Activated CD4-positive, alpha-beta T cell treated with anti-CD3 and anti-CD28 coated beads, Interleukin-10, Interleukin-2, amounts not matched to agents 100 ng/mL and 50 ng/mL, durations not matched to agents 16 hours and 8 hours (primary cell): Measurements from ENCODE around the gene TENT4A.
"Not testable (repeated sequence)": the region's sequence is repeated elsewhere in the genome, so short reads cannot be mapped to it uniquely, and the experiment has no call there.

Experiments used
- DNase-seq: peaks from one replicate; pipeline ENCODE4 v3.0.0-alpha.2; 2020

TENT4A gene

GRCh38 chr5:6713274-6714225, at the start of gene TENT4A:
Gene TENT4A, plus strand, starts transcription at chr5:6713432. Its CDS starts 552 bp downstream, at chr5:6713984.
- DNase-seq, result peak; percentile 23

- DNase-seq, result no peak
Observed at GRCh38 chr5:6666762-6667161, 46.5 kb upstream of the TENT4A start.

GRCh38 chr5:6667648-6668047, 45.6 kb upstream of the TENT4A start:
- no peak for DNase-seq

GRCh38 chr5:6668717-6669116, 44.5 kb upstream of the TENT4A start:
- DNase-seq, result not testable (repeated sequence)

GRCh38 chr5:6673031-6673430, 40.2 kb upstream of the TENT4A start:
- no peak for DNase-seq

- DNase-seq, result no peak
Observed at GRCh38 chr5:6673963-6674362, 39.3 kb upstream of the TENT4A start.

- no peak for DNase-seq
Observed at GRCh38 chr5:6674421-6674820, 38.8 kb upstream of the TENT4A start.

- DNase-seq, result no peak
Observed at GRCh38 chr5:6674886-6675285, 38.3 kb upstream of the TENT4A start.

GRCh38 chr5:6675784-6676491, 37.3 kb upstream of the TENT4A start:
- no peak for DNase-seq

GRCh38 chr5:6676702-6677101, 36.5 kb upstream of the TENT4A start:
- no peak for DNase-seq

- DNase-seq, result no peak
Observed at GRCh38 chr5:6678385-6678784, 34.8 kb upstream of the TENT4A start.

- no peak for DNase-seq
Observed at GRCh38 chr5:6680922-6681321, 32.3 kb upstream of the TENT4A start.

- DNase-seq, result no peak
Observed at GRCh38 chr5:6681682-6682081, 31.6 kb upstream of the TENT4A start.

- no peak for DNase-seq
Observed at GRCh38 chr5:6682239-6682638, 31.0 kb upstream of the TENT4A start.

- no peak for DNase-seq
Observed at GRCh38 chr5:6683241-6683640, 30.0 kb upstream of the TENT4A start.

- DNase-seq, result no peak
Observed at GRCh38 chr5:6684075-6684474, 29.2 kb upstream of the TENT4A start.

- DNase-seq, result no peak
Observed at GRCh38 chr5:6686501-6686900, 26.7 kb upstream of the TENT4A start.

- no peak for DNase-seq
Observed at GRCh38 chr5:6686915-6687409, 26.3 kb upstream of the TENT4A start.

- DNase-seq, result no peak
Observed at GRCh38 chr5:6687505-6687904, 25.7 kb upstream of the TENT4A start.

GRCh38 chr5:6692906-6693305, 20.3 kb upstream of the TENT4A start:
- no peak for DNase-seq

- no peak for DNase-seq
Observed at GRCh38 chr5:6698696-6699095, 14.5 kb upstream of the TENT4A start.

GRCh38 chr5:6699357-6699756, 13.9 kb upstream of the TENT4A start:
- DNase-seq, result no peak

- no peak for DNase-seq
Observed at GRCh38 chr5:6700074-6700684, 13.1 kb upstream of the TENT4A start.
